Measurements from ENCODE around the gene KCNK1.
"Not testable (repeated sequence)": the region's sequence is repeated elsewhere in the genome, so short reads cannot be mapped to it uniquely, and the experiment has no call there.

Gene KCNK1

DNA sequence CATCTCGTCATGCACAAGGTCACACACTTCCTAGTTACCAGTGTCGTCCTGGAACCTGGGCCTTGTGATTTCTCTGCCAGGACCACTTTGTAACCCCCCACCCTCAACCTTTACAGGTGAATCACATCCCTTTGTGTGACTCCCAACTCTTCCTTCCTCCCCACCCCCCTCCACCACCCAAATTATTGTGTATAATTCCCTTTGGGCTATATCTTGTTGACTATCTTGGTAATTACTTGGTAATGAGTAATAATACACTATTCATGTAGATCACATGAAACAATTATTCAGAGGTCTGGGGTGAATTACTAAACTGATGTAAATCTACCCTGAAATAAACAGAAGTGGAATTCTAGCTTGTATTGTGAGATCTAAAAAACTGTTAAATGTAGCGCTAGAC lies 1.7 kb downstream of the KCNK1 start:
- Histone ChIP-seq H3K36me3 (ENCODE audit: insufficient read depth, insufficient read length, low read length) (no peaks in the 10 kb centered on the region), H3K9me3 (ENCODE audit: insufficient read depth, low read length) (no peaks in the 10 kb centered on the region), H3K4me1 (ENCODE audit: insufficient read depth, insufficient read length) (peaks cover 5% of the 10 kb centered on the region), H3K9ac (ENCODE audit: insufficient read length, low read depth) (no peak overlapping the region), H3K4me3 (ENCODE audit: insufficient read length, low read depth) (peak overlapping the region; percentile 89), H3K27me3 (ENCODE audit: insufficient read depth, insufficient read length) (peaks cover 53% of the 10 kb centered on the region)
- TF ChIP-seq YY1 (IDR thresholded peaks at IDR 0.05; ENCODE audit: insufficient read depth, insufficient read length) (no peak), ZNF274 (IDR thresholded peaks at IDR 0.05; ENCODE audit: low read depth, low read length) (no peak), SUZ12 (IDR thresholded peaks at IDR 0.05; ENCODE audit: extremely low read depth, insufficient read depth, insufficient read length) (no peak)
- no peak for DNase-seq (ENCODE audit: low read depth, low spot score)

DNA sequence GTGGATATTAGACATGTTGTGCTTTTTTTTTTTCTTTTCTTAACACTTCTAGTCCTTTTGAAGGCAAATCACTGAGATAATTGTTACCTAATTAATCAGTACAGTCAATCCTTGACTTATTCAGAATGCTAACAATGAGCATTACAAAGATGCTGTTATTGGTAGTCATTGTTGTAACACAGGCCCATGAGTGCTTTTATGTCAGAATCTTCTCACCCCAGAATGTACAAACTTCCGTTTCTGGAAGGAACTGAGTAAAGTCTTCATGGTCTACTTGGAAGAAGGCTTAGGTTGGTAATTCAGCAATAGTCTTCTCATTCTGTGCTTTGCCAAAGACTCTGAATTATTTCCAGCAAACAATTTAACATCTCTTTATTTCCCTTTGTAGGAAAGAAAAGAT lies 3.1 kb downstream of the KCNK1 start:
- H3K36me3 ChIP-seq (ENCODE audit: insufficient read depth, insufficient read length, low read length), result no peaks in the 10 kb centered on the region
- H3K27me3 ChIP-seq (ENCODE audit: insufficient read depth, insufficient read length), result peaks cover 38% of the 10 kb centered on the region
- DNase-seq (ENCODE audit: low read depth, low spot score), result no peak

DNA sequence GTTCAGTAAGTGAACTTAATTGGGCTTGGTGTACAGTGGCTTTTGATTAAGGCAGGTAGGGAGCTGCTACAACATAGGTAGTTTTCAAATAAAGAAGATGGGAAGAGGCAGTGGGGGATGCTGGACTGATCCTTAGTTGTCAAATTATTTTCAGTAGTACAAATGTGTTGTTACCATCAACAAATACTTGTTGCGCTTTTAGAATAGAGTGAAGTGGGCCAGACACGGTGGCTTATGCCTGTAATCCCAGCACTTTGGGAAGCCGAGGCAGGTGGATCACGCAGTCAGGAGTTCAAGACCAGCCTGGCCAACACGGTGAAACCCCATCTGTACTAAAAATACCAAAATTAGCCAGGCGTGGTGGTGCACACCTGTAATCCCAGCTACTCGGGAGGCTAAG lies 5.5 kb downstream of the KCNK1 start:
- not testable (repeated sequence) for H3K9ac ChIP-seq (ENCODE audit: insufficient read length, low read depth); H3K36me3 ChIP-seq (ENCODE audit: insufficient read depth, insufficient read length, low read length); H3K4me3 ChIP-seq (ENCODE audit: insufficient read length, low read depth); H3K9me3 ChIP-seq (ENCODE audit: insufficient read depth, low read length); DNase-seq (ENCODE audit: low read depth, low spot score); H3K4me1 ChIP-seq (ENCODE audit: insufficient read depth, insufficient read length)
- H3K27me3 ChIP-seq (ENCODE audit: insufficient read depth, insufficient read length), result peaks cover 19% of the 10 kb centered on the region

More for the DNA sequence above, 3.1 kb downstream of the KCNK1 start:
- Histone ChIP-seq H3K9me3 (ENCODE audit: insufficient read depth, low read length) (no peaks in the 10 kb centered on the region), H3K4me1 (ENCODE audit: insufficient read depth, insufficient read length) (peaks cover 5% of the 10 kb centered on the region), H3K9ac (ENCODE audit: insufficient read length, low read depth) (no peak overlapping the region), H3K4me3 (ENCODE audit: insufficient read length, low read depth) (no peak overlapping the region)
- TF ChIP-seq SUZ12 (IDR thresholded peaks at IDR 0.05; ENCODE audit: extremely low read depth, insufficient read depth, insufficient read length) (no peak), YY1 (IDR thresholded peaks at IDR 0.05; ENCODE audit: insufficient read depth, insufficient read length) (no peak), ZNF274 (IDR thresholded peaks at IDR 0.05; ENCODE audit: low read depth, low read length) (no peak)

DNA sequence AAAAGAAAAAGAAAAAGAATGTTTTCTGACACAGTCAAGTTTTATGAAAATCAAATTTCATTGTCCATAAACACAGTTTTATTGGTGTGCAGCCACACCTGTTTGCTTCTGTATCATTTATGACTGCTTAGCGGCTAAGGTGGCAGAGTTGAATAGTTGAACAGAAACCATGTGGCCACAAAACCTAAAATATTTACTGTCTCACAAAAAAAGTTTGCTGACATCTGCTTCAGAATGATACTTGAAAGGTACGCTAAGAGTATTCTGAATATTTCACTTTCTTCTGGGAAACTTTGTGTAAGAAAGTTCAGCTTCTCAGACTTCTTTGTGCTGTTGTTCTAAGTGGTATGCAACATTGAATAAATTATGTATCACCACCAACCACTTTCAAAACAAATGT lies 6.2 kb downstream of the KCNK1 start:
- H3K9me3 ChIP-seq (ENCODE audit: insufficient read depth, low read length), result no peaks in the 10 kb centered on the region
- TF ChIP-seq SUZ12 (IDR thresholded peaks at IDR 0.05; ENCODE audit: extremely low read depth, insufficient read depth, insufficient read length), result no peak
- TF ChIP-seq ZNF274 (IDR thresholded peaks at IDR 0.05; ENCODE audit: low read depth, low read length), result no peak
- TF ChIP-seq YY1 (IDR thresholded peaks at IDR 0.05; ENCODE audit: insufficient read depth, insufficient read length), result no peak
- no peaks in the 10 kb centered on the region for H3K36me3 ChIP-seq (ENCODE audit: insufficient read depth, insufficient read length, low read length)
- peaks cover 13% of the 10 kb centered on the region for H3K27me3 ChIP-seq (ENCODE audit: insufficient read depth, insufficient read length)
- DNase-seq (ENCODE audit: low read depth, low spot score), result no peak
- H3K4me3 ChIP-seq (ENCODE audit: insufficient read length, low read depth), result no peak overlapping the region
- no peak overlapping the region for H3K9ac ChIP-seq (ENCODE audit: insufficient read length, low read depth)
- peaks cover 5% of the 10 kb centered on the region for H3K4me1 ChIP-seq (ENCODE audit: insufficient read depth, insufficient read length)

DNA sequence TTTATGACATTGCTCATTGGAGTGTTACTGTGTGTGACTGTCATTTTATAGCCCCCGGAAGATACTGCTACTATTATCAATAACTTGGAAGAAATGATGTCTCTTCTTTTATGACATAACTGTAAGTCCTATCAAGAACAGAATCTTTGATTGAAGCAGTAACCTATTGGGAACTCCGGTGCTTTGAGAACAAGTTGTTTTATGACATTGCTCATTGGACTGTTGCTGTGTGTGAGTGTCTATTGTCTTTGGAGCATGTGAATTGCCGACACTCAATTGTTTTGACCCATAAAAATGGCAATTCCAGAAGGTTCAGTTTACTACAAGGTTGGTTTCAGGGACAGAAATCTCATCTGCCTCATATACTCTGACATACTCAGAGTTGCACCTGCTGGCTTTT lies 8.0 kb downstream of the KCNK1 start:
- Histone ChIP-seq H3K36me3 (ENCODE audit: insufficient read depth, insufficient read length, low read length) (no peaks in the 10 kb centered on the region), H3K4me1 (ENCODE audit: insufficient read depth, insufficient read length) (no peaks in the 10 kb centered on the region), H3K4me3 (ENCODE audit: insufficient read length, low read depth) (no peak overlapping the region), H3K9ac (ENCODE audit: insufficient read length, low read depth) (no peak overlapping the region), H3K9me3 (ENCODE audit: insufficient read depth, low read length) (no peaks in the 10 kb centered on the region), H3K27me3 (ENCODE audit: insufficient read depth, insufficient read length) (no peaks in the 10 kb centered on the region)
- DNase-seq (ENCODE audit: low read depth, low spot score), result no peak
- TF ChIP-seq YY1 (IDR thresholded peaks at IDR 0.05; ENCODE audit: insufficient read depth, insufficient read length) (no peak), ZNF274 (IDR thresholded peaks at IDR 0.05; ENCODE audit: low read depth, low read length) (no peak), SUZ12 (IDR thresholded peaks at IDR 0.05; ENCODE audit: extremely low read depth, insufficient read depth, insufficient read length) (no peak)

DNA sequence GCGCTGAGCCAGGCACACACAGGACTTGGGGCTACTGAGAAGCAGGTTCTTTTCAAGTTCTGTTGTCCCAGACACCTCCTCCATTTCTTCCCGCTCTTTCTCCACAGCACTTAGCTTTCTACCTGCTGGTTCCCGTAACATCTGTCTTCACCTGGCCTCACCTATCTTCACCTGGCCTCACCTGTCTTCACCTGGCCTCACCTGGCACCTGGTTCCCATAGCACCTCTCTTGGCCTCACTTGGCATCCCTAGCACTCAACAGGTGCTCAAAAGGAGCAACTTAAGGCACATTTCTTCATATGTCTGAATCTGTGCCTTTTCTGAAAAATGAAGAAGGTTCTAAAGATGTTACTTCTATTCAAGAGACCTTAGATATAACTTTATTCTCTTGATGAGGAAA lies 10.4 kb downstream of the KCNK1 start:
- Histone ChIP-seq H3K4me1 (ENCODE audit: insufficient read depth, insufficient read length) (no peaks in the 10 kb centered on the region), H3K9me3 (ENCODE audit: insufficient read depth, low read length) (no peaks in the 10 kb centered on the region), H3K27me3 (ENCODE audit: insufficient read depth, insufficient read length) (no peaks in the 10 kb centered on the region), H3K9ac (ENCODE audit: insufficient read length, low read depth) (no peak overlapping the region), H3K4me3 (ENCODE audit: insufficient read length, low read depth) (no peak overlapping the region), H3K36me3 (ENCODE audit: insufficient read depth, insufficient read length, low read length) (no peaks in the 10 kb centered on the region)
- TF ChIP-seq YY1 (IDR thresholded peaks at IDR 0.05; ENCODE audit: insufficient read depth, insufficient read length), result no peak
- TF ChIP-seq SUZ12 (IDR thresholded peaks at IDR 0.05; ENCODE audit: extremely low read depth, insufficient read depth, insufficient read length), result no peak
- no peak for TF ChIP-seq ZNF274 (IDR thresholded peaks at IDR 0.05; ENCODE audit: low read depth, low read length)
- DNase-seq (ENCODE audit: low read depth, low spot score), result no peak

DNA sequence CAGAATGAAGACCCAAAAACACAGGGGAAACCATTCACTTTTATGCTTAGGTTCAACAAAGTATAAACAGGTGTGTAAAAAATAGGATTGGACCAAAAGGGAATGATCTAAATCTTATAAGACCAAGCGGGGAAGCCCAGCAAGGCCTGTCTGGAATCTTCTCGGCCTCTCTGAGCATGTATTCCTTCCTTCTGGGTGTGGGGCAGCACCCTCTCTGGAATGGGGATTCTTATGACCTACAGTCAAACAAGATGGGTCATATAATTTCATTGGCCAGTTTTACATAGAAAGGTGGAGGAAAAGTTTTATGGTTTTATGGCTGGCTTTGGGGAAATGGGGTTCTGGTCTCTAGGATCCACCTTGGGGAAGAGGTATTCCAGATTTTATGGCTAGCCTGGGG lies 11.2 kb downstream of the KCNK1 start:
- TF ChIP-seq ZNF274 (IDR thresholded peaks at IDR 0.05; ENCODE audit: low read depth, low read length) (no peak), YY1 (IDR thresholded peaks at IDR 0.05; ENCODE audit: insufficient read depth, insufficient read length) (no peak), SUZ12 (IDR thresholded peaks at IDR 0.05; ENCODE audit: extremely low read depth, insufficient read depth, insufficient read length) (no peak)
- Histone ChIP-seq H3K4me1 (ENCODE audit: insufficient read depth, insufficient read length) (no peaks in the 10 kb centered on the region), H3K9ac (ENCODE audit: insufficient read length, low read depth) (no peak overlapping the region), H3K4me3 (ENCODE audit: insufficient read length, low read depth) (no peak overlapping the region), H3K27me3 (ENCODE audit: insufficient read depth, insufficient read length) (no peaks in the 10 kb centered on the region), H3K9me3 (ENCODE audit: insufficient read depth, low read length) (no peaks in the 10 kb centered on the region), H3K36me3 (ENCODE audit: insufficient read depth, insufficient read length, low read length) (no peaks in the 10 kb centered on the region)
- DNase-seq (ENCODE audit: low read depth, low spot score), result no peak

DNA sequence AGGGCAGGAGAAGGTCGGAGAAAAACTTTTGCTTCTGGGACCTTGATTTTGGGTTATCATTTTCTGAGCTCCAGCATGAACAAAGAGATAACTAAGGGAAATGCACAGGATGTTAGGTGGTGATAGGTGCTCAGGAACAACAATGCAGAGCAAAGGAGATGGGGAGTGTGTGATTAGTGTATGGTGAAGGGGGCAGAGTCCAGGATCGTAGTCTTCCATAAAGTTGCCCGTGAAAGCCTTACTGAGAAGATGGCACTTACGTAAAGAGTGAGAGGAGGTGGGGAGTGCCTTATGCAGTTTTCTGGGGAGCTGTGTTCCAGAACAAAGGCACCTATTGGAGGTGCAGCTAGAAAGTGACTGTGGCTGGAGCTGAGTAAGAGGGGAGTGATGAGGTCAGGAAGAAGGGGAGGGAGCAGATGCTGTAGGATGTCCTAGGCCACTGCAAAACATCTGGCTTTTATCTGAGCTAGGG lies 11.6 kb downstream of the KCNK1 start:
- no peaks in the 10 kb centered on the region for H3K4me1 ChIP-seq (ENCODE audit: insufficient read depth, insufficient read length)
- no peaks in the 10 kb centered on the region for H3K36me3 ChIP-seq (ENCODE audit: insufficient read depth, insufficient read length, low read length)
- H3K4me3 ChIP-seq (ENCODE audit: insufficient read length, low read depth), result no peak overlapping the region
- no peak for TF ChIP-seq ZNF274 (IDR thresholded peaks at IDR 0.05; ENCODE audit: low read depth, low read length)
- H3K9ac ChIP-seq (ENCODE audit: insufficient read length, low read depth), result no peak overlapping the region
- no peaks in the 10 kb centered on the region for H3K27me3 ChIP-seq (ENCODE audit: insufficient read depth, insufficient read length)
- no peaks in the 10 kb centered on the region for H3K9me3 ChIP-seq (ENCODE audit: insufficient read depth, low read length)
- no peak for DNase-seq (ENCODE audit: low read depth, low spot score)
